ENCODE data around the gene FRMPD2. TPM values are rescaled to one million over a fixed set of nuclear protein-coding genes. Genes with fewer than 3 reads are reported as not detected.

The FRMPD2 gene
- total and polyA plus RNA-seq, 8 donors = 0.06 to 3.2 (median 2.1) TPM

DNA sequence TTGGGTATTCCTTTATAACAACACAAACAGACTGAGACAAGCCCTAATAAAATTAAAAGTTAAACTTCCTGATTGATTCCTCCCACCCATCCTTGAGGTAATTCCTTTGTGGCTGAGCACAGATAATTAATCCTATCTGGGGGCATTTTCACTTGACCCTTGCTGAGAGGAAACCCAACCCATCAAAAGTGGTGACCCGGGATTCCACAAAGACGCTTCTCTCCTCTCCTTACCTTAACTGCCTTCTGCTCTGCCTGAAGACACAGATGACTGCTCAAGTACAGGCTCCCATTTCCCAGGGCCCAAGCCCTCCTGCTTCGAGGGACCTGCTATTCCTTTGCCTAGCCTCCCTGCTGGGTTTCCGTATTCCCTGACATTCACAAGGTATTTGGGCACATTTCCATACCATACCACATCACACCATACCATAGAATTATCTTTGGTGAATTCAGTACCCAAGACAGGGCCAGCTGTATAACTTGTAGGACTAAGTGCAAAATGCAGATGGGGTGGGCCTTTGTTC, 22.1 kb upstream of the FRMPD2 start:
- ATAC-seq (no peak), DNase-seq (no peak)
- intact Hi-C loops (cut with DNase I) = no loop called here
- no peaks in the 10 kb centered on the region for H3K9me3 ChIP-seq
- TF ChIP-seq, protein P1, sequence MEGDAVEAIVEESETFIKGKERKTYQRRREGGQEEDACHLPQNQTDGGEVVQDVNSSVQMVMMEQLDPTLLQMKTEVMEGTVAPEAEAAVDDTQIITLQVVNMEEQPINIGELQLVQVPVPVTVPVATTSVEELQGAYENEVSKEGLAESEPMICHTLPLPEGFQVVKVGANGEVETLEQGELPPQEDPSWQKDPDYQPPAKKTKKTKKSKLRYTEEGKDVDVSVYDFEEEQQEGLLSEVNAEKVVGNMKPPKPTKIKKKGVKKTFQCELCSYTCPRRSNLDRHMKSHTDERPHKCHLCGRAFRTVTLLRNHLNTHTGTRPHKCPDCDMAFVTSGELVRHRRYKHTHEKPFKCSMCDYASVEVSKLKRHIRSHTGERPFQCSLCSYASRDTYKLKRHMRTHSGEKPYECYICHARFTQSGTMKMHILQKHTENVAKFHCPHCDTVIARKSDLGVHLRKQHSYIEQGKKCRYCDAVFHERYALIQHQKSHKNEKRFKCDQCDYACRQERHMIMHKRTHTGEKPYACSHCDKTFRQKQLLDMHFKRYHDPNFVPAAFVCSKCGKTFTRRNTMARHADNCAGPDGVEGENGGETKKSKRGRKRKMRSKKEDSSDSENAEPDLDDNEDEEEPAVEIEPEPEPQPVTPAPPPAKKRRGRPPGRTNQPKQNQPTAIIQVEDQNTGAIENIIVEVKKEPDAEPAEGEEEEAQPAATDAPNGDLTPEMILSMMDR (IDR thresholded peaks at IDR 0.05) = no peak
- H3K4me3 ChIP-seq = no peak overlapping the region
- H3K36me3 ChIP-seq = no peaks in the 10 kb centered on the region
- no peaks in the 10 kb centered on the region for H3K27me3 ChIP-seq
- H3K27ac ChIP-seq = no peak overlapping the region
- H3K4me1 ChIP-seq = no peaks in the 10 kb centered on the region

DNA sequence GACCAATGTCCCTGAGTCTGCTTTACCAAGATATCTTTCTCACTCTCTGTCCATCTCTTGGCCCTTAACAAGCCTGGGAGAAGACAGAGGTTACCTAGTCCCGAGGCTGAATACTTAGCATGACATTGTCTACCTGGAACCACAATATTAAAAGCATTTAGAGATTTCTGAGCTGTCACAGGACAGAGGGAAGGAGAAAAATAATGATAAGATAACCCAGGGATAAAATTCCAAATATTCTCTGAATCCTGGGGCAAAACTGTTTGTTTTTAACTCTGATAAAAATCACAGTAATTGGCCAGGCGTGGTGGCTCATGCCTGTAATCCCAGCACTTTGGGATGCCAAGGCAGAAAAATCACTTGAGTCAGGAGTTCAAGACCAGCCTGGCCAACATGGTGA, 19.9 kb upstream of the FRMPD2 start:
- H3K9me3 ChIP-seq = no peaks in the 10 kb centered on the region
- intact Hi-C loops (cut with DNase I) = no loop called here
- no peaks in the 10 kb centered on the region for H3K27me3 ChIP-seq
- no peak overlapping the region for H3K4me3 ChIP-seq
- DNase-seq (no peak), ATAC-seq (no peak)
- peaks cover 0 to 3% of the 10 kb centered on the region in 2 donors for H3K4me1 ChIP-seq
- H3K36me3 ChIP-seq = no peaks in the 10 kb centered on the region
- TF ChIP-seq, protein P1 (IDR thresholded peaks at IDR 0.05) = no peak
- H3K27ac ChIP-seq = no peak overlapping the region

DNA sequence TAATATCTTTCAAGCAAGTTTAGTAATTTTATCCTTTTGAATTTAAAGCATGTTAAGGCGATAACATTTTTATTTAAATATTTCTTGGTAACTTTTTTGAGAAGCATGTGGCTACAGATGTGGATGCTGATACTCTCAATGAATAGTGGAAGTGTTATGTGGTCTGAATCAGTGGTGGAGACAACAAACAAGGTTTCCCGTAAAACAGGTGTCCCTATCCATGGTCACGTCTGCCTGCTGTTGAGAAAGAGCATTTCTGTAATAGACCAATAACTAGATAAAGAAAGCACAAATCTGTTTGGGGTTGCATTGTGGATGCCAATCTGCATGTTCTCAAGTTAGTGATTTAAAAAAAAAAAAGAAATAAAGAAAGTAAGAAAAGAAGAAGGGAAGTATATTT, 18.1 kb upstream of the FRMPD2 start:
- intact Hi-C loops (cut with DNase I) = no loop called here
- Histone ChIP-seq H3K4me1 (peaks cover 0 to 3% of the 10 kb centered on the region in 2 donors), H3K36me3 (no peaks in the 10 kb centered on the region), H3K9me3 (no peaks in the 10 kb centered on the region), H3K27ac (no peak overlapping the region), H3K4me3 (no peak overlapping the region), H3K27me3 (no peaks in the 10 kb centered on the region)
- DNase-seq (no peak), ATAC-seq (no peak)
- TF ChIP-seq, protein P1 (IDR thresholded peaks at IDR 0.05) = no peak

DNA sequence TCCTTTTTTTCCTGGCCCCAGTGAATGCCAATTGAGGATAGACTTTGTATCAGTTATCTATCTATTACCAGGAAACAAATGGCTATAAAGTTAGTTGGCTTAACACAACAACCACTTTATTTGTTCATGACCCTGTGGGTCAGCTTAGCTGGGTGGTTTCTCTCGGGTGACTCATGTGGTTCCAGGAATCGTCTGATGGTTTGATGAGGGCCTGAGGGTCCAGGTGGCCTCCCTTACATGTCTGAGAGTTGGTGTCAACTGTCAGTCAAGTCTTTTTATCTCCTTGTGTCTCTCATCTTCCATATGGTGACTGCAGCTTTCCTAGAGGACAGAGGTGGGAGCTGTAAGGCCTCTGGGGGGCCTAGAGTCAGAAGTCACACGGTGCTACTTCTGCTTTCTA, 16.7 kb upstream of the FRMPD2 start:
- DNase-seq (no peak), ATAC-seq (no peak)
- intact Hi-C loops (cut with DNase I) = no loop called here
- TF ChIP-seq, protein P1 (IDR thresholded peaks at IDR 0.05) = no peak
- Histone ChIP-seq H3K36me3 (no peaks in the 10 kb centered on the region), H3K4me3 (no peak overlapping the region), H3K27me3 (no peaks in the 10 kb centered on the region), H3K9me3 (no peaks in the 10 kb centered on the region), H3K27ac (no peak overlapping the region), H3K4me1 (peaks cover 0 to 3% of the 10 kb centered on the region in 2 donors)

DNA sequence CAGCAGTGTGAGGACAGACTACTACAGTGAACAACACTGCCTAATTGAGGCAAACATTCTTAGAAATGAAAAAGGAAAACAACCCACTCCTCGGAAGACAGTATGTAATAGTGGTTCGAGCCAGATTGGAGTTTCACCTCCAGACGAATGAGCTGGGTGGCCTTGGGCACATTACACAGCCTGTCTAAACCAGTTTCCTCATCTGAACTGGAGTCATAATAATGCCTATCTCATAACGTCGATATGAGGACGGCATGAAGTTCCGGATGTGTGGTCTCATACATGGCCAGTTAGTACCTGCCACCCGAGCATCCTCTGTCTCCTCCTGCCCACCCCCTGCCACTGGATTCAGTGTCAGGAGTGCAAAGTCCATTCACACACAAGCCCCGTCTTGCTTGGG, 15.8 kb upstream of the FRMPD2 start:
- Histone ChIP-seq H3K27me3 (no peaks in the 10 kb centered on the region), H3K4me1 (peaks cover 0 to 3% of the 10 kb centered on the region in 2 donors), H3K36me3 (no peaks in the 10 kb centered on the region), H3K27ac (no peak overlapping the region), H3K4me3 (no peak overlapping the region), H3K9me3 (no peaks in the 10 kb centered on the region)
- no peak for ATAC-seq
- TF ChIP-seq, protein P1 (IDR thresholded peaks at IDR 0.05) = no peak
- intact Hi-C loops (cut with DNase I) = no loop called here
- DNase-seq = no peak

Measured in left lung (tissue), 10 donors.